GM12878 (cell line): ENCODE measurements around the gene VPS54. TPM values are rescaled to one million over a fixed set of nuclear protein-coding genes. Genes with fewer than 3 reads are reported as not detected.

Source experiments
- ATAC-seq: fragments of 200-7000 bp; cut with Tn5 transposase; 3 replicates; pipeline ENCODE4 v1.9.1; 2020; ENCODE audit warnings: mild to moderate bottlenecking, moderate library complexity
- BruUV-seq: library from RNA; stranded (reverse); fragments of 400-500 nt; replicated peaks from 2 replicates; lab custom pipeline; 2021; lab: Mats Ljungman, UMichigan
- CTCF ChIA-PET: fragments of 300-600 bp; sonication (Branson Sonifier 250); formaldehyde crosslinking; extraction: SDS; loops from one replicate; lab custom pipeline; 2021; ENCODE audit warnings: inconsistent platforms; lab: Yijun Ruan, JAX
- POLR2A ChIA-PET: fragments of 350-600 bp; formaldehyde crosslinking; extraction: SDS; loops from one replicate; lab custom pipeline; 2021; ENCODE audit warnings: inconsistent platforms; lab: Charles Lee
- RAD21 ChIA-PET: fragments of 300-600 bp; sonication (Branson Sonifier 250); formaldehyde crosslinking; loops from one replicate; lab custom pipeline; 2023; ENCODE audit warnings: antibody characterized with exemption; ENCODE audit not compliant: unreplicated experiment; lab: Charles Lee
- SMC1A ChIA-PET: fragments of 300-600 bp; sonication (Branson Sonifier 250); formaldehyde crosslinking; loops from one replicate; lab custom pipeline; 2023; ENCODE audit not compliant: unreplicated experiment, uncharacterized antibody; lab: Charles Lee
- DNase-seq: peaks from one replicate; pipeline ENCODE4 v3.0.0-alpha.2; 2011; ENCODE audit warnings: low read depth, low spot score
- FAIRE-seq: peaks from 3 replicates; lab custom pipeline; 2011; peaks lifted over from hg19 to GRCh38; lab: Jason Lieb, UNC
- H2AFZ ChIP-seq: 2 replicates; pipeline ENCODE4 v1.6.0; 2011; ENCODE audit warnings: low read depth, low read length, control low read depth; ENCODE audit not compliant: control insufficient read depth
- H3K27ac ChIP-seq: 2 replicates; pipeline ENCODE4 v1.5.1; 2011; ENCODE audit warnings: control low read depth; ENCODE audit not compliant: control insufficient read depth, insufficient read depth
- H3K27me3 ChIP-seq, 2 experiments: replicated peaks in 1 of 2; 2 replicates each; pipeline versions ENCODE4 v1.6.0 to v1.6.1; 2011; ENCODE audit warnings: low read length in 1 of 2; ENCODE audit not compliant: control insufficient read depth in 2 of 2, insufficient read depth in 2 of 2
- H3K36me3 ChIP-seq, 2 experiments: 2 replicates each; pipeline ENCODE4 v1.5.1; 2011; ENCODE audit warnings: low read length in 1 of 2; ENCODE audit not compliant: control insufficient read depth in 2 of 2, insufficient read depth in 2 of 2
- H3K4me1 ChIP-seq: 2 replicates; pipeline ENCODE4 v1.6.1; 2011; ENCODE audit warnings: mild to moderate bottlenecking, low read length, moderate library complexity, mixed read lengths; ENCODE audit not compliant: control insufficient read depth, insufficient read depth
- H3K4me2 ChIP-seq: 2 replicates; pipeline ENCODE4 v1.6.0; 2011; ENCODE audit warnings: control low read depth; ENCODE audit not compliant: control insufficient read depth, insufficient read depth
- H3K4me3 ChIP-seq: fragments of 200-600 bp; sonication (generic); 2 replicates; pipeline ENCODE4 v1.5.1; 2016
- H3K79me2 ChIP-seq: 2 replicates; pipeline ENCODE4 v1.6.0; 2011; ENCODE audit warnings: low read length; ENCODE audit not compliant: control insufficient read depth, insufficient read depth
- H3K9ac ChIP-seq: 2 replicates; pipeline ENCODE4 v1.8.0; 2011; ENCODE audit warnings: low read length, control low read depth, mixed read lengths; ENCODE audit not compliant: control insufficient read depth, insufficient read depth
- H3K9me3 ChIP-seq: replicated peaks from 3 replicates; pipeline ENCODE4 v1.5.1; 2011; ENCODE audit warnings: mild to moderate bottlenecking, low read length; ENCODE audit not compliant: control insufficient read depth, insufficient read depth
- H4K20me1 ChIP-seq: 2 replicates; pipeline ENCODE4 v1.6.0; 2011; ENCODE audit not compliant: control insufficient read depth, insufficient read depth
- CBFB ChIP-seq: IDR thresholded peaks from 2 replicates; pipeline ENCODE4 v1.6.1; 2016; ENCODE audit warnings: antibody characterized with exemption, low read depth
- CBX5 ChIP-seq: sonication (generic); IDR thresholded peaks from 2 replicates; pipeline ENCODE4 v1.6.1; 2016; ENCODE audit warnings: low read depth, moderate library complexity, mild to moderate bottlenecking, inconsistent platforms
- IRF4 ChIP-seq: IDR thresholded peaks from 2 replicates; pipeline ENCODE4 v1.6.1; 2011; ENCODE audit warnings: low read depth, low read length
- JUNB ChIP-seq: IDR thresholded peaks from 2 replicates; pipeline ENCODE4 v1.6.1; 2016; ENCODE audit warnings: antibody characterized with exemption, mild to moderate bottlenecking
- KAT2A ChIP-seq: conservative IDR thresholded peaks from 2 replicates; pipeline ENCODE4 v1.6.1; 2011; ENCODE audit warnings: low read depth, low read length; ENCODE audit not compliant: control insufficient read depth
- KLF5 ChIP-seq: fragments of 450-650 bp; IDR thresholded peaks from 2 replicates; pipeline ENCODE4 v1.6.1; 2014; ENCODE audit warnings: mild to moderate bottlenecking; ENCODE audit not compliant: partially characterized antibody
- NR2C1 ChIP-seq: fragments of 450-650 bp; IDR thresholded peaks from 2 replicates; pipeline ENCODE4 v1.6.1; 2017; ENCODE audit warnings: antibody characterized with exemption, mild to moderate bottlenecking, moderate library complexity
- SIN3A ChIP-seq: IDR thresholded peaks from 2 replicates; pipeline ENCODE4 v1.6.1; 2012; ENCODE audit warnings: low read depth, low read length, improper control_type of control experiment
- YBX1 ChIP-seq: fragments of 450-650 bp; IDR thresholded peaks from 2 replicates; pipeline ENCODE4 v1.6.1; 2016; ENCODE audit warnings: antibody characterized with exemption
- WGBS: methylation state at CpG from one replicate; pipeline ENCODE4 v1.1.6; 2016; ENCODE audit warnings: low lambda C conversion rate; ENCODE audit not compliant: insufficient replicate concordance, insufficient coverage; ENCODE audit errors: missing lambda C conversion rate; 5-methylcytosine and 5-hydroxymethylcytosine counted together
- in situ Hi-C: fragments of 300-500 bp; cut with MboI; formaldehyde crosslinking; loops from 9 replicates; pipeline ENCODE4 v1.14.3; 2018; ENCODE audit warnings: mixed read lengths
- intact Hi-C: fragments of 100-400 bp; cut with micrococcal nuclease; formaldehyde crosslinking; loops from one replicate; pipeline ENCODE4 v1.14.2; 2022; ENCODE audit not compliant: unreplicated experiment
- polyA plus RNA-seq, 11 experiments: library from polyadenylated mRNA; depleted of rRNA in 4 of 11; unstranded in 6 of 11; stranded (reverse) in 5 of 11; fragments of >200 nt; fragmentation: Nextera tagmentation in 4 of 11; fragmentation: Illumina TruSeq in 1 of 11; extraction: Ambion mirVana in 4 of 11; extraction: Trizol in 1 of 11; gene quantifications; 1 replicate in 1 of 11; 2 replicates in 10 of 11; pipeline versions ENCODE4 v1.2.1 to v1.2.3, GENCODE V29; 2011 to 2016; ENCODE audit warnings: inconsistent platforms in 2 of 11, missing spikeins in 2 of 11, low read depth in 1 of 11
- total RNA-seq, 4 experiments: library from RNA; depleted of rRNA in 3 of 4; stranded (reverse); fragments of >200 nt in 3 of 4; fragmentation: Illumina TruSeq in 1 of 4; extraction: Trizol in 1 of 4; gene quantifications; 2 replicates each; pipeline versions ENCODE4 v1.2.1 to v1.2.3, GENCODE V29; 2013 to 2021
- TF ChIP-seq, protein P1 (sequence below): IDR thresholded peaks from 2 replicates; pipeline ENCODE4 v1.6.1; 2011; ENCODE audit warnings: borderline replicate concordance, low read depth, mild to moderate bottlenecking, moderate library complexity, mixed read lengths, low read length; ENCODE audit not compliant: insufficient read depth; ENCODE audit errors: extremely low read length
- TF ChIP-seq, protein P2 (sequence below): IDR thresholded peaks from 2 replicates; pipeline ENCODE4 v1.6.1; 2011; ENCODE audit warnings: low read depth, low read length, improper control_type of control experiment, borderline replicate concordance

The VPS54 gene
- total and polyA plus RNA-seq, 10 of the 15 experiments (the other 5 are each of a cell fraction or from before 2014, with no cell fraction given): 1.6 to 16.2 (median 9.3) TPM

DNA sequence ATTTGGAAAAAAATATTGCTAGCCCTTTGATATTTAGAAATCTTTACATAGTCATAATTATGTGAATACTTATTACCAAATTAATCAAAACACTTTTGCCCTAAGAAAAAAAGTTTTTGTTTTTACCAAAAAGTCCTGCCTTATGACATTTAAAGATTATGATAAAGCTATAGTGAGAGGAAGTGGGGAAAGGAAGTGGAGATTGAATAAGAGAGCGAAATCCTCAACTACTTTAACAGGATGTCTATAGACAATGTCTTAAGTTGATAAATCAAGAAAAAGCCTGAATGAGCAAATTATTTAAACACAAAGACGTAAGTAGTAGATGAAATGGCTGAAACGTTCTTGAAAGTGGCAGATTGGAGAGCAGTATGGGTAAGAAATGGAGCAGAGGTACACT lies 20.9 kb upstream of the VPS54 start:
- ChIA-PET POLR2A (no interaction called here), CTCF (interaction anchor here (0.8 to 1.8 kb wide), 4 partner anchors 10 to 446 kb away, joined by 3 to 8 read pairs (median 4); no protein-coding TSS in a partner anchor), RAD21 (interaction anchor here (1.2 kb wide), 1 partner anchor 288 kb away, joined by 3 read pairs; no protein-coding TSS in a partner anchor), SMC1A (interaction anchor here (1.2 to 1.3 kb wide), 2 partner anchors 9 to 18 kb away, joined by 3 read pairs; no protein-coding TSS in a partner anchor)
- in situ Hi-C loops: no loop called here
- Histone ChIP-seq H2AFZ (no peak overlapping the region), H3K4me1 (peaks cover 9% of the 10 kb centered on the region), H3K4me3 (no peak overlapping the region), H4K20me1 (no peaks in the 10 kb centered on the region), H3K4me2 (no peak overlapping the region), H3K79me2 (no peaks in the 10 kb centered on the region), H3K27me3 (no peaks in the 10 kb centered on the region), H3K9ac (no peak overlapping the region), H3K27ac (no peak overlapping the region), H3K9me3 (no peaks in the 10 kb centered on the region), H3K36me3 (no peaks in the 10 kb centered on the region)
- TF ChIP-seq KAT2A (no peak), SIN3A (no peak), KLF5 (no peak), IRF4 (no peak), YBX1 (no peak), CBX5 (no peak), NR2C1 (no peak), CBFB (no peak), JUNB (no peak)
- TF ChIP-seq, protein P1, sequence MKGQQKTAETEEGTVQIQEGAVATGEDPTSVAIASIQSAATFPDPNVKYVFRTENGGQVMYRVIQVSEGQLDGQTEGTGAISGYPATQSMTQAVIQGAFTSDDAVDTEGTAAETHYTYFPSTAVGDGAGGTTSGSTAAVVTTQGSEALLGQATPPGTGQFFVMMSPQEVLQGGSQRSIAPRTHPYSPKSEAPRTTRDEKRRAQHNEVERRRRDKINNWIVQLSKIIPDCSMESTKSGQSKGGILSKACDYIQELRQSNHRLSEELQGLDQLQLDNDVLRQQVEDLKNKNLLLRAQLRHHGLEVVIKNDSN: no peak
- TF ChIP-seq, protein P2, sequence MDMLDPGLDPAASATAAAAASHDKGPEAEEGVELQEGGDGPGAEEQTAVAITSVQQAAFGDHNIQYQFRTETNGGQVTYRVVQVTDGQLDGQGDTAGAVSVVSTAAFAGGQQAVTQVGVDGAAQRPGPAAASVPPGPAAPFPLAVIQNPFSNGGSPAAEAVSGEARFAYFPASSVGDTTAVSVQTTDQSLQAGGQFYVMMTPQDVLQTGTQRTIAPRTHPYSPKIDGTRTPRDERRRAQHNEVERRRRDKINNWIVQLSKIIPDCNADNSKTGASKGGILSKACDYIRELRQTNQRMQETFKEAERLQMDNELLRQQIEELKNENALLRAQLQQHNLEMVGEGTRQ: no peak
- FAIRE-seq (no peak), DNase-seq (no peak), ATAC-seq (no peak)
- intact Hi-C loops: no loop called here
- no TSS peak for BruUV-seq
- WGBS: 31% methylated on average over 3 of the region's 3 CpGs
